ENCODE results near the gene MRPS31.

The MRPS31 gene

GRCh38 chr13:40799508-40799907 is 28.5 kb upstream of the MRPS31 start:
- no peak for DNase-seq (ENCODE audit: low read depth)
- TF ChIP-seq, protein P1, sequence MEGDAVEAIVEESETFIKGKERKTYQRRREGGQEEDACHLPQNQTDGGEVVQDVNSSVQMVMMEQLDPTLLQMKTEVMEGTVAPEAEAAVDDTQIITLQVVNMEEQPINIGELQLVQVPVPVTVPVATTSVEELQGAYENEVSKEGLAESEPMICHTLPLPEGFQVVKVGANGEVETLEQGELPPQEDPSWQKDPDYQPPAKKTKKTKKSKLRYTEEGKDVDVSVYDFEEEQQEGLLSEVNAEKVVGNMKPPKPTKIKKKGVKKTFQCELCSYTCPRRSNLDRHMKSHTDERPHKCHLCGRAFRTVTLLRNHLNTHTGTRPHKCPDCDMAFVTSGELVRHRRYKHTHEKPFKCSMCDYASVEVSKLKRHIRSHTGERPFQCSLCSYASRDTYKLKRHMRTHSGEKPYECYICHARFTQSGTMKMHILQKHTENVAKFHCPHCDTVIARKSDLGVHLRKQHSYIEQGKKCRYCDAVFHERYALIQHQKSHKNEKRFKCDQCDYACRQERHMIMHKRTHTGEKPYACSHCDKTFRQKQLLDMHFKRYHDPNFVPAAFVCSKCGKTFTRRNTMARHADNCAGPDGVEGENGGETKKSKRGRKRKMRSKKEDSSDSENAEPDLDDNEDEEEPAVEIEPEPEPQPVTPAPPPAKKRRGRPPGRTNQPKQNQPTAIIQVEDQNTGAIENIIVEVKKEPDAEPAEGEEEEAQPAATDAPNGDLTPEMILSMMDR (IDR thresholded peaks at IDR 0.05; ENCODE audit: insufficient read depth, low read depth, low read length, missing control alignments), result no peak
- no peak overlapping the region for H3K4me3 ChIP-seq (ENCODE audit: low read depth, low read length)

GRCh38 chr13:40798380-40798779 is 27.4 kb upstream of the MRPS31 start:
- TF ChIP-seq, protein P1 (IDR thresholded peaks at IDR 0.05; ENCODE audit: insufficient read depth, low read depth, low read length, missing control alignments), result no peak
- H3K4me3 ChIP-seq (ENCODE audit: low read depth, low read length), result no peak overlapping the region
- DNase-seq (ENCODE audit: low read depth), result peak; percentile 33

DNA sequence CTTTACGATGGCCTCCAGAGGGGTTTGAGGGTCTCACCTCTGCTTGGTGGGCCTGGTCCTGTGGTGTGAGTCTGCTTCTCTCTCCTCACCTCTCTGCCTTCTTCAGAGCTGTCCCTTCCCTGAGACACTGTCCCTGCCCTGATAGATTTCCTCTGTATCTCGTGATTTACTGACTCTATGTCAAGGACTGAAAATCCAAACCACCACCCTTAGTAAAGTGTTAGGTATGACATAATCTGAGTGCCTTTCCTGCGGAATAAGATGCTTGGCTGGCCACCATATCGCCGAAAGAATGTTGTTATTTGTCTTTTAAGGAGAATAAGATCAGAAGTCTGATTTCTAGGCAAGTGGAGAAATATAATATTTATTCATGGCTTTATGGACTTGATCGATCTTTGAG is 25.7 kb upstream of the MRPS31 start:
- TF ChIP-seq, protein P1 (IDR thresholded peaks at IDR 0.05; ENCODE audit: insufficient read depth, low read depth, low read length, missing control alignments), result no peak
- H3K4me3 ChIP-seq (ENCODE audit: low read depth, low read length), result no peak overlapping the region
- no peak for DNase-seq (ENCODE audit: low read depth)

- TF ChIP-seq, protein P1 (IDR thresholded peaks at IDR 0.05; ENCODE audit: insufficient read depth, low read depth, low read length, missing control alignments), result no peak
- H3K4me3 ChIP-seq (ENCODE audit: low read depth, low read length), result no peak overlapping the region
- no peak for DNase-seq (ENCODE audit: low read depth)
These were observed 23.7 kb upstream of the MRPS31 start for GRCh38 chr13:40794414-40795368.

DNA sequence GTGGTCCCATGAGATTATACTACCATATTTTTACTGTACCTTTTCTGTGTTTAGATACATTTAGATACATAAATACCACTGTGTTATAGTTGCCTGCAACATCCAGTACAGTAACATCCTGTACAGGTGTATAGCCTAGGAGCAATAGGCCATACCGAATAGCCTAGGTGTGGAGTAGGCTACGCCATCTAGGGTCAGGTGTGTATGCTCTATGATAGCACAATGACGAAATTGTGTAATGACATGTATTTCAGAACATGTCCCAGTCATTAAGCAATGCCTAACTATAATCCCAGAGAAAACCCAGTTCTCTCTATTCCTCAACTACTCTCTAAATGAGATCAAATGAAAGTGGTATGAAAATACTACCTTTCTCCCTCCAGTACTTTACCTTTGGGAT is 22.3 kb upstream of the MRPS31 start:
- DNase-seq (ENCODE audit: low read depth), result no peak
- TF ChIP-seq, protein P1 (IDR thresholded peaks at IDR 0.05; ENCODE audit: insufficient read depth, low read depth, low read length, missing control alignments), result no peak
- no peak overlapping the region for H3K4me3 ChIP-seq (ENCODE audit: low read depth, low read length)

DNA sequence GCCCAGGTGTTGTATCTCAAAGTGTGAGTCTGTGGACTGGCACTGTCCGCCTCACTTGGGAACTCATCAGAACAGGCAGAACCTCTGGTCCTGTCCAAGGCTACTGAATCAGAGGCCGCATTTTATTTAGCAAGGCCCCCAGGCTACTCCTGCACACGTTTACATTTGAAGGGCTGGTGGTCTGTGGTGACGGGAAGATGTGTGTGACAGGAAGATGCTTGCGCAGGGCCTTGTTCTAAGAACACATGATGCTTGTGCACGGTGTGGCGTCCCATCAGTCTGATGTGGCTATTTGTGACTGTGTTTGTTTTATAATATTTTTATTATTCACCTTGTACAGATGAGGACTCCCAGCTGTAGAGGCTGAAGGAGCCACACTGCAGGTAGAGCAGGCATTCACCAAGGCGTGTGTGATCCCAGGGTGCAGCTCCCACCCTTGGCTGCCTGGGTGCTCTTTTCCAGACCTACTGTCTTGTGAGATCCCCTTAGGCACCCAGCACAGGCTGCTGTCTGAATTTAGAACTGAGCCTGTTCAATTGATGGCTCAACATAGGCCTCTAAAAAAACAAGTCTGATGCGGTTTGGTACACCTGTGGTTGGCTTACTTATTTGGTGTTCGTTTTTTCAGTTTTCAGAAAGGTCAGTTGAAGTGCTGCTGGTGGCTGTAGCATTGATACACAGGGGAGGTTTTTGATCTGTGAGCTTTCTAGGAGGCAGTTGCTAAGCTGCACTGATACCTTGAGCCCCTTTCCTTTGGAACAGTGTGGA is 21.5 kb upstream of the MRPS31 start:
- no peak overlapping the region for H3K4me3 ChIP-seq (ENCODE audit: low read depth, low read length)
- TF ChIP-seq, protein P1 (IDR thresholded peaks at IDR 0.05; ENCODE audit: insufficient read depth, low read depth, low read length, missing control alignments), result no peak
- DNase-seq (ENCODE audit: low read depth), result peak; percentile 63
